HL-60/S4 (cell line): ENCODE data around the gene AAMP.

Experiments used
- in situ Hi-C: fragments of 300-500 bp; cut with MboI; formaldehyde crosslinking; loops from 2 replicates; pipeline ENCODE4 v1.14.3; 2022; ENCODE audit warnings: low sequenced_read_pairs

Gene AAMP

GRCh38 chr2:218294430-218295022 is 24.6 kb upstream of the AAMP start:
- in situ Hi-C loops: loop anchor here (25.0 kb wide), 1 partner anchor 368 kb away; the partner anchor contains the start of genes BCS1L, RNF25, STK36 and ZNF142

GRCh38 chr2:218293715-218294429 is 23.9 kb upstream of the AAMP start:
- in situ Hi-C loops: loop anchor here (25.0 kb wide), 1 partner anchor 368 kb away; the partner anchor contains the start of genes BCS1L, RNF25, STK36 and ZNF142

- in situ Hi-C loops: loop anchor here (25.0 kb wide), 1 partner anchor 370 kb away; the partner anchor contains the start of genes BCS1L, RNF25, STK36 and ZNF142
Measured at GRCh38 chr2:218292048-218293014, 22.4 kb upstream of the AAMP start, which contains the start of gene TMBIM1. TSS of gene TMBIM1 (minus strand) at chr2:218292503. CDS start at chr2:218282141, 10,362 bp downstream.

GRCh38 chr2:218291318-218292047 is 21.5 kb upstream of the AAMP start:
- in situ Hi-C loops: loop anchor here (25.0 kb wide), 1 partner anchor 371 kb away; the partner anchor contains the start of genes BCS1L, RNF25, STK36 and ZNF142

- in situ Hi-C loops: loop anchor here (25.0 kb wide), 1 partner anchor 372 kb away; the partner anchor contains the start of genes BCS1L, RNF25, STK36 and ZNF142
Measured at GRCh38 chr2:218290316-218291261, 20.7 kb upstream of the AAMP start.

- in situ Hi-C loops: loop anchor here (25.0 kb wide), 1 partner anchor 373 kb away; the partner anchor contains the start of genes BCS1L, RNF25, STK36 and ZNF142
Measured at GRCh38 chr2:218289639-218290315, 19.8 kb upstream of the AAMP start.

- in situ Hi-C loops: loop anchor here (25.0 kb wide), 1 partner anchor 375 kb away; the partner anchor contains the start of genes BCS1L, RNF25, STK36 and ZNF142
Measured at GRCh38 chr2:218286570-218287459, 16.9 kb upstream of the AAMP start.

- in situ Hi-C loops: loop anchor here (25.0 kb wide), 1 partner anchor 377 kb away; the partner anchor contains the start of genes BCS1L, RNF25, STK36 and ZNF142
Measured at GRCh38 chr2:218285604-218286003, 15.7 kb upstream of the AAMP start.

- in situ Hi-C loops: loop anchor here (25.0 kb wide), 1 partner anchor 378 kb away; the partner anchor contains the start of genes BCS1L, RNF25, STK36 and ZNF142
Measured at GRCh38 chr2:218284106-218284811, 14.3 kb upstream of the AAMP start.

- in situ Hi-C loops: loop anchor here (25.0 kb wide), 1 partner anchor 380 kb away; the partner anchor contains the start of genes BCS1L, RNF25, STK36 and ZNF142
Measured at GRCh38 chr2:218282173-218282991, 12.4 kb upstream of the AAMP start.

- in situ Hi-C loops: loop anchor here (25.0 kb wide), 1 partner anchor 381 kb away; the partner anchor contains the start of genes BCS1L, RNF25, STK36 and ZNF142
Measured at GRCh38 chr2:218281449-218281848, 11.5 kb upstream of the AAMP start.

GRCh38 chr2:218280260-218280870 is 10.4 kb upstream of the AAMP start:
- in situ Hi-C loops: loop anchor here (25.0 kb wide), 1 partner anchor 382 kb away; the partner anchor contains the start of genes BCS1L, RNF25, STK36 and ZNF142

GRCh38 chr2:218278531-218279360 is 8.8 kb upstream of the AAMP start:
- in situ Hi-C loops: loop anchor here (25.0 kb wide), 1 partner anchor 384 kb away; the partner anchor contains the start of genes BCS1L, RNF25, STK36 and ZNF142

GRCh38 chr2:218277921-218278320 is 8.0 kb upstream of the AAMP start:
- in situ Hi-C loops: loop anchor here (25.0 kb wide), 1 partner anchor 384 kb away; the partner anchor contains the start of genes BCS1L, RNF25, STK36 and ZNF142
